Mesendoderm (in vitro differentiated cells): ENCODE results near the gene POLD3.
"Not testable (repeated sequence)": the region's sequence is repeated elsewhere in the genome, so short reads cannot be mapped to it uniquely, and the experiment has no call there.

Source experiments
- DNase-seq: peaks from one replicate; pipeline ENCODE4 v3.0.0; 2013
- H2AK5ac ChIP-seq: 2 replicates; pipeline ENCODE4 v1.6.1; 2013; ENCODE audit warnings: low read length, inconsistent platforms
- H2BK120ac ChIP-seq: 2 replicates; pipeline ENCODE4 v1.6.1; 2013; ENCODE audit warnings: low read depth, mild to moderate bottlenecking, low read length, moderate library complexity, mixed read lengths
- H2BK15ac ChIP-seq: replicated peaks from 2 replicates; pipeline ENCODE4 v1.6.1; 2013; ENCODE audit warnings: low read depth, mild to moderate bottlenecking, moderate library complexity
- H2BK5ac ChIP-seq: 2 replicates; pipeline ENCODE4 v1.6.1; 2013; ENCODE audit warnings: low read length, inconsistent platforms
- H3K18ac ChIP-seq: 2 replicates; pipeline ENCODE4 v1.6.1; 2013; ENCODE audit warnings: mild to moderate bottlenecking, low read length, mixed read lengths
- H3K23ac ChIP-seq: one replicate; pipeline ENCODE4 v1.6.1; 2013; ENCODE audit warnings: low read length
- H3K27ac ChIP-seq: 2 replicates; pipeline ENCODE4 v1.5.1; 2013; ENCODE audit warnings: low read depth, mild to moderate bottlenecking, inconsistent platforms, low read length, moderate library complexity
- H3K27me3 ChIP-seq: 2 replicates; pipeline ENCODE4 v1.6.1; 2013; ENCODE audit warnings: low read length, control low read depth, mild to moderate bottlenecking, inconsistent platforms; ENCODE audit not compliant: insufficient read depth, poor library complexity
- H3K36me3 ChIP-seq: 2 replicates; pipeline ENCODE4 v1.6.1; 2013; ENCODE audit warnings: low read length, inconsistent platforms; ENCODE audit not compliant: control insufficient read depth, insufficient read depth
- H3K4ac ChIP-seq: one replicate; pipeline ENCODE4 v1.6.1; 2013; ENCODE audit warnings: low read depth, mild to moderate bottlenecking, low read length, moderate library complexity
- H3K4me1 ChIP-seq: 2 replicates; pipeline ENCODE4 v1.6.1; 2013; ENCODE audit warnings: low read depth, low read length, inconsistent platforms; ENCODE audit not compliant: control insufficient read depth
- H3K4me2 ChIP-seq: 2 replicates; pipeline ENCODE4 v1.6.1; 2013; ENCODE audit warnings: low read length
- H3K4me3 ChIP-seq: 2 replicates; pipeline ENCODE4 v1.5.1; 2013; ENCODE audit warnings: mild to moderate bottlenecking, low read length
- H3K56ac ChIP-seq: one replicate; pipeline ENCODE4 v1.6.1; 2013; ENCODE audit warnings: low read length
- H3K79me1 ChIP-seq: 2 replicates; pipeline ENCODE4 v1.6.1; 2013; ENCODE audit warnings: low read length, inconsistent platforms
- H3K79me2 ChIP-seq: 2 replicates; pipeline ENCODE4 v1.6.1; 2013; ENCODE audit warnings: mild to moderate bottlenecking, low read length; ENCODE audit not compliant: control insufficient read depth, insufficient read depth
- H3K9ac ChIP-seq: 2 replicates; pipeline ENCODE4 v1.6.1; 2013; ENCODE audit warnings: low read length, inconsistent platforms
- H4K5ac ChIP-seq: one replicate; pipeline ENCODE4 v1.6.1; 2013; ENCODE audit warnings: low read length
- H4K8ac ChIP-seq: one replicate; pipeline ENCODE4 v1.6.1; 2013; ENCODE audit warnings: low read depth, mild to moderate bottlenecking, control low read depth, low read length, moderate library complexity
- WGBS: extraction: QIAGEN DNeasy Blood & Tissue Kit; methylation state at CpG from one replicate; pipeline ENCODE4 v1.1.7; 2013; ENCODE audit warnings: low lambda C conversion rate, missing lambda C conversion rate; ENCODE audit not compliant: insufficient coverage; ENCODE audit errors: extremely low coverage; 5-methylcytosine and 5-hydroxymethylcytosine counted together

The POLD3 gene

GRCh38 chr11:74647831-74648230, 55.4 kb downstream of the POLD3 start:
- Histone ChIP-seq H3K56ac (no peak overlapping the region), H3K18ac (no peak overlapping the region), H3K4me1 (peaks cover 2% of the 10 kb centered on the region), H3K27me3 (no peaks in the 10 kb centered on the region), H3K36me3 (no peaks in the 10 kb centered on the region), H3K9ac (no peak overlapping the region), H3K79me1 (no peaks in the 10 kb centered on the region), H3K4me3 (no peak overlapping the region), H2BK5ac (no peak overlapping the region), H4K5ac (no peak overlapping the region), H3K4me2 (no peak overlapping the region), H3K23ac (no peak overlapping the region), H2BK15ac (no peak overlapping the region), H3K79me2 (no peaks in the 10 kb centered on the region), H2BK120ac (no peak overlapping the region), H3K4ac (no peak overlapping the region), H4K8ac (no peak overlapping the region), H2AK5ac (no peak overlapping the region), H3K27ac (no peak overlapping the region)
- DNase-seq = no peak
- WGBS = no CpG with 5 or more reads among the region's 3 CpGs

- H4K5ac ChIP-seq = no peak overlapping the region
- no peak overlapping the region for H2BK120ac ChIP-seq
- H3K36me3 ChIP-seq = no peaks in the 10 kb centered on the region
- H3K4me2 ChIP-seq = no peak overlapping the region
- H3K27ac ChIP-seq = no peak overlapping the region
- no peak overlapping the region for H3K23ac ChIP-seq
- H4K8ac ChIP-seq = no peak overlapping the region
- H3K4me3 ChIP-seq = no peak overlapping the region
- H3K4ac ChIP-seq = no peak overlapping the region
- H3K56ac ChIP-seq = no peak overlapping the region
- H3K79me2 ChIP-seq = no peaks in the 10 kb centered on the region
- H2AK5ac ChIP-seq = no peak overlapping the region
- no peak overlapping the region for H2BK15ac ChIP-seq
- H2BK5ac ChIP-seq = no peak overlapping the region
- H3K27me3 ChIP-seq = no peaks in the 10 kb centered on the region
- DNase-seq = no peak
- H3K4me1 ChIP-seq = peaks cover 2% of the 10 kb centered on the region
- no peak overlapping the region for H3K9ac ChIP-seq
- no peaks in the 10 kb centered on the region for H3K79me1 ChIP-seq
- no peak overlapping the region for H3K18ac ChIP-seq
- WGBS = no CpG with 5 or more reads among the region's 4 CpGs
These were observed 56.5 kb downstream of the POLD3 start for GRCh38 chr11:74648894-74649293.

- H3K9ac ChIP-seq = no peak overlapping the region
- no peak overlapping the region for H3K4me2 ChIP-seq
- no peaks in the 10 kb centered on the region for H3K79me2 ChIP-seq
- H2BK5ac ChIP-seq = no peak overlapping the region
- no peak overlapping the region for H4K5ac ChIP-seq
- no peak overlapping the region for H2AK5ac ChIP-seq
- no peak overlapping the region for H3K27ac ChIP-seq
- no peak overlapping the region for H4K8ac ChIP-seq
- H3K4me1 ChIP-seq = peaks cover 2% of the 10 kb centered on the region
- no peak overlapping the region for H3K23ac ChIP-seq
- DNase-seq = no peak
- no peak overlapping the region for H2BK120ac ChIP-seq
- no CpG with 5 or more reads among the region's 2 CpGs for WGBS
- no peaks in the 10 kb centered on the region for H3K79me1 ChIP-seq
- H3K27me3 ChIP-seq = no peaks in the 10 kb centered on the region
- no peak overlapping the region for H3K4ac ChIP-seq
- no peak overlapping the region for H3K56ac ChIP-seq
- no peaks in the 10 kb centered on the region for H3K36me3 ChIP-seq
- H3K4me3 ChIP-seq = no peak overlapping the region
- no peak overlapping the region for H3K18ac ChIP-seq
- H2BK15ac ChIP-seq = no peak overlapping the region
These were observed 58.1 kb downstream of the POLD3 start for GRCh38 chr11:74650498-74650897.

- Histone ChIP-seq H3K9ac (no peak overlapping the region), H3K56ac (no peak overlapping the region), H2BK120ac (no peak overlapping the region), H3K36me3 (no peaks in the 10 kb centered on the region), H3K4ac (no peak overlapping the region), H4K5ac (no peak overlapping the region), H3K4me1 (no peaks in the 10 kb centered on the region), H3K4me3 (no peak overlapping the region), H3K79me2 (no peaks in the 10 kb centered on the region), H2BK15ac (no peak overlapping the region), H3K27me3 (no peaks in the 10 kb centered on the region), H3K4me2 (no peak overlapping the region), H3K27ac (no peak overlapping the region), H4K8ac (no peak overlapping the region), H2BK5ac (no peak overlapping the region), H3K18ac (no peak overlapping the region), H2AK5ac (no peak overlapping the region), H3K79me1 (no peaks in the 10 kb centered on the region), H3K23ac (no peak overlapping the region)
- WGBS = no CpG with 5 or more reads among the region's 5 CpGs
- no peak for DNase-seq
These were observed 62.6 kb downstream of the POLD3 start for GRCh38 chr11:74654976-74655375.

- H3K36me3 ChIP-seq, H3K79me2 ChIP-seq, H3K23ac ChIP-seq, H3K4me3 ChIP-seq, H3K4me1 ChIP-seq, H2AK5ac ChIP-seq, DNase-seq, H3K18ac ChIP-seq, H3K4me2 ChIP-seq, H3K56ac ChIP-seq, H2BK15ac ChIP-seq, H4K5ac ChIP-seq, H2BK120ac ChIP-seq, H3K79me1 ChIP-seq, H3K9ac ChIP-seq, H3K4ac ChIP-seq, H3K27me3 ChIP-seq, H2BK5ac ChIP-seq, H4K8ac ChIP-seq, H3K27ac ChIP-seq: not testable (repeated sequence)
- WGBS = no CpG with 5 or more reads among the region's 4 CpGs
These were observed 66.7 kb downstream of the POLD3 start for GRCh38 chr11:74659124-74659523.

- Histone ChIP-seq H2BK5ac (no peak overlapping the region), H3K79me2 (no peaks in the 10 kb centered on the region), H3K56ac (no peak overlapping the region), H2BK15ac (no peak overlapping the region), H3K27ac (no peak overlapping the region), H3K18ac (no peak overlapping the region), H3K4me1 (peaks cover 3% of the 10 kb centered on the region), H3K4me3 (no peak overlapping the region), H4K5ac (no peak overlapping the region), H3K9ac (no peak overlapping the region), H3K4me2 (no peak overlapping the region), H3K4ac (no peak overlapping the region), H4K8ac (no peak overlapping the region), H2AK5ac (no peak overlapping the region), H3K79me1 (no peaks in the 10 kb centered on the region), H3K23ac (no peak overlapping the region), H2BK120ac (no peak overlapping the region), H3K27me3 (no peaks in the 10 kb centered on the region), H3K36me3 (no peaks in the 10 kb centered on the region)
- no CpG with 5 or more reads among the region's 4 CpGs for WGBS
- no peak for DNase-seq
These were observed 70.2 kb downstream of the POLD3 start for GRCh38 chr11:74662487-74663103.
